ENCODE data around the gene PDZRN3. TPM values are rescaled to one million over a fixed set of nuclear protein-coding genes. Genes with fewer than 3 reads are reported as not detected.
A peak's percentile ranks its signal among the peaks of the same experiment; 100 is the strongest.

The PDZRN3 gene
- total RNA-seq, 6 donors from 2014 or later, result 7.0 to 50.3 (median 18.4) TPM

DNA sequence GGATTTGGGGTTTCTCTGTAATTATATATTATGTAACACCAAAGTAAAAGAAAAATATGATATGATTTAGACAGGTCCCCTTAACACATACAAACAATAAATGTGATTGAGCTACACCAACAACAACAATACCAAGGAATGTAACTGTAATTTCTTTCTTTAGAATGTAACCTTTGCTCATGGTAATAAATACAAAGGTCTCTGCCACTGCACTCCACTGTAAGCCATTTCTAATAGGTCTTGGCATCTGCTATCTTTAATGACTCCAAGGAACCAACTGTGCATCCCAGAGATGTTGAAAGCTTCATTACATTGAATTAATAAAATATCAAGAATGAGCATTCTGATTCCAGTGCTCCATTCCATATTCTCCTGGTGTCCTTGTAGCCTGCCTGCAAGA, 88.8 kb downstream of the PDZRN3 start:
- Histone ChIP-seq H3K36me3 (no peaks in the 10 kb centered on the region), H3K27me3 (no peaks in the 10 kb centered on the region), H3K9me3 (no peaks in the 10 kb centered on the region), H3K4me3 (no peak overlapping the region), H3K4me1 (no peaks in the 10 kb centered on the region), H3K27ac (no peak overlapping the region)
- TF ChIP-seq POLR2A (IDR thresholded peaks at IDR 0.05), result no peak
- no peak for TF ChIP-seq CTCF (IDR thresholded peaks at IDR 0.05)
- TF ChIP-seq POLR2AphosphoS5 (IDR thresholded peaks at IDR 0.05), result no peak
- no peak for TF ChIP-seq EP300 (IDR thresholded peaks at IDR 0.05)
- ATAC-seq (ENCODE audit: low FRiP score in 2 of 2), result no peak
- DNase-seq, result no peak

DNA sequence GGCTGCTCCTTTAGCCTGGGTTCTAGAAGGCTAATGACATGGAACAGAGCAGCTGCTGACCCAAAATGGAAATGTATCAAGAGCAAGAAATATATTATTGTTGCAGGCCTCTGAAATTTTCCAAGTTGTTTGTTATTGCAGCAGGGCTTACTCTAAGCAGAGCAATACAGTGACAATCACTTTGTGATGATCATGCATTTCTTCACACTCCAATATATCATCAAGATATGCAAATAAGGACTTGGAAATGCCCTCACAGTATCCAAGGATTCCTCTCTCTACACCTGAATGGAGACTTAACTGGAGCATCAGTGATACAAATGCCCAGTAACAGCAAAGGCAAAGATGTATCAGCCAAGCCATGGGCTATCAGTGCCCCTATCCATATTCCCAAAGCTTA, 89.6 kb downstream of the PDZRN3 start:
- H3K27ac ChIP-seq, result no peak overlapping the region
- no peaks in the 10 kb centered on the region for H3K4me1 ChIP-seq
- H3K4me3 ChIP-seq, result no peak overlapping the region
- no peaks in the 10 kb centered on the region for H3K9me3 ChIP-seq
- DNase-seq, result no peak
- no peak for ATAC-seq (ENCODE audit: low FRiP score in 2 of 2)
- H3K36me3 ChIP-seq, result no peaks in the 10 kb centered on the region
- no peak for TF ChIP-seq POLR2A (IDR thresholded peaks at IDR 0.05)
- TF ChIP-seq CTCF (IDR thresholded peaks at IDR 0.05), result no peak
- H3K27me3 ChIP-seq, result no peaks in the 10 kb centered on the region

DNA sequence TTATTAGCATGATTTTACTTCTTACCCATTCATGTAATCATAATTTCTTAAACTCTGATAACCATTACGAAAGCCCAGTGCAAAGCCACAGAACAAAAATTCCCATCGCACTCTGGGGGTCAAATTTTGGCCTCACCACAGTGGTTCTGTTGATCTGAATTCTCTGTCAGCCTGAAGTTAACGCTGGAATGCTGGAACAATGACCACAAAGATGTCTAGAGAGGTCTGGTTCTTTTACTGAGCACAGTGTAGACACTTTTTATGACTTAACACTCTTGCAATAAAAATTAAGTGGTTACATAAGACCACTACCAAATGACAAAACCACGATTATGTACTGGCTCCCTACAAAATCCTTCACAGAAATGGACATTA, 94.7 kb downstream of the PDZRN3 start:
- H3K27ac ChIP-seq, result no peak overlapping the region
- no peaks in the 10 kb centered on the region for H3K9me3 ChIP-seq
- no peaks in the 10 kb centered on the region for H3K27me3 ChIP-seq
- ATAC-seq (ENCODE audit: low FRiP score in 2 of 2), result peak; percentile 54 to 64
- WGBS, 2 donors, result 46 to 67% methylated on average over 4 of the region's 4 CpGs
- no peak for DNase-seq
- H3K4me1 ChIP-seq, result no peaks in the 10 kb centered on the region
- H3K36me3 ChIP-seq, result no peaks in the 10 kb centered on the region
- no peak overlapping the region for H3K4me3 ChIP-seq
- TF ChIP-seq POLR2AphosphoS5 (IDR thresholded peaks at IDR 0.05) (peak in 1 of 2 donors; percentile 16), POLR2A (IDR thresholded peaks at IDR 0.05) (no peak), EP300 (IDR thresholded peaks at IDR 0.05) (no peak)

DNA sequence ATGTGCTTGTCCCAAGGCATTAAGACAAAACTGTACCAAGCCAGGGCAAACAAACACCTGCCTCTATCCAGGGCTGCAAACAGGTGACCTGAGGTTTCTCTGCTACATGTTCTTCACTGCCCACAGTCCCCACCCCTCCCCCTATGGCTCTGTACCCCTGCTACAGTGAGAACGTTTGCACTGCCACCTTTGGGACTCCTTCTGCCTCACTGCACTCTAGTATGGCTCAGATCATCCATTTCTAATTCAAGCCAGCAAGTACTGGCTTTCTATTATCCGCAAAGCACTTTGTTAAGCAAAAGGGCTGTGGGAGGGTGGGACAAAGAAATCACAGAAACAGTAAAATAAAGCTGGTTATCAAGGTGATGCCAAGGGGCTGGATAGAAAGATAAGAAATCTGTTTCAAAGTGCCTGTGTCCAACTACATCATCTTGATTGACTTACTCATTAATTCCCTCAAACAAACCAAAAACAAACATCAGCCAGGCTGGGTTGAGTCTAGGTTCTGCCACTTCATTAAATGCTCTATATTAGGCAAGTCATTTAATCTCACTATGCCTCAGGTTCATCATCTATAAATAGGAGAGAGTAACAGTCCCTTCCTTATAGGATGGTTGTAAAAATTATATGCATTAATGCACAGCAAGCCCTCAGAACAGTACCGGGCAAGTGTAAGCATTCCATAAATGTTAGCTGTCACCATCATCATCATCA, 95.3 kb downstream of the PDZRN3 start:
- Histone ChIP-seq H3K4me3 (no peak overlapping the region), H3K27ac (peak overlapping the region in 2 of 4 donors; percentile 8 to 39), H3K9me3 (no peaks in the 10 kb centered on the region), H3K4me1 (no peaks in the 10 kb centered on the region), H3K27me3 (no peaks in the 10 kb centered on the region), H3K36me3 (no peaks in the 10 kb centered on the region)
- TF ChIP-seq CTCF (IDR thresholded peaks at IDR 0.05) (no peak), EP300 (IDR thresholded peaks at IDR 0.05) (no peak), POLR2AphosphoS5 (IDR thresholded peaks at IDR 0.05) (no peak), POLR2A (IDR thresholded peaks at IDR 0.05) (no peak)
- DNase-seq, result no peak
- 58 to 59% methylated on average over 3 of the region's 3 CpGs for WGBS, 2 donors
- ATAC-seq (ENCODE audit: low FRiP score in 2 of 2), result no peak

GRCh38 chr3:73525591-73525990, 99.2 kb downstream of the PDZRN3 start:
- Histone ChIP-seq H3K36me3 (no peaks in the 10 kb centered on the region), H3K4me1 (peaks cover 0 to 5% (median 0%) of the 10 kb centered on the region in 4 donors), H3K9me3 (no peaks in the 10 kb centered on the region), H3K27me3 (no peaks in the 10 kb centered on the region), H3K4me3 (no peak overlapping the region), H3K27ac (no peak overlapping the region)
- DNase-seq, result no peak
- WGBS, 2 donors, result 79 to 88% methylated on average over 6 of the region's 6 CpGs
- TF ChIP-seq POLR2A (IDR thresholded peaks at IDR 0.05) (no peak), POLR2AphosphoS5 (IDR thresholded peaks at IDR 0.05) (no peak), CTCF (IDR thresholded peaks at IDR 0.05) (no peak), EP300 (IDR thresholded peaks at IDR 0.05) (no peak)
- ATAC-seq (ENCODE audit: low FRiP score in 2 of 2), result no peak
